SJSA1 (cell line): ENCODE measurements around the gene PTPRG. TPM values are rescaled to one million over a fixed set of nuclear protein-coding genes. Genes with fewer than 3 reads are reported as not detected.

ENCODE experiments used
- DNase-seq, 2 experiments: peaks; one replicate each; pipeline ENCODE4 v3.0.0-alpha.2; 2015 to 2020; ENCODE audit warnings: low spot score in 2 of 2, low read depth in 1 of 2
- H3K27ac ChIP-seq: fragments of 250-450 bp; sonication (Bioruptor Pico); 2 replicates; pipeline ENCODE4 v1.5.1; 2020; ENCODE audit warnings: mild to moderate bottlenecking, moderate library complexity
- H3K27me3 ChIP-seq: fragments of 250-450 bp; sonication (Bioruptor Pico); replicated peaks from 2 replicates; pipeline ENCODE4 v1.5.1; 2020; ENCODE audit warnings: mild to moderate bottlenecking, moderate library complexity
- H3K36me3 ChIP-seq: fragments of 250-450 bp; sonication (Bioruptor Pico); 2 replicates; pipeline ENCODE4 v1.5.1; 2020; ENCODE audit warnings: mild to moderate bottlenecking
- H3K4me1 ChIP-seq: fragments of 250-450 bp; sonication (Bioruptor Pico); replicated peaks from 2 replicates; pipeline ENCODE4 v1.6.1; 2021; ENCODE audit warnings: mild to moderate bottlenecking
- H3K4me3 ChIP-seq: fragments of 250-450 bp; sonication (Bioruptor Pico); 2 replicates; pipeline ENCODE4 v1.5.1; 2020; ENCODE audit warnings: mild to moderate bottlenecking
- H3K9me3 ChIP-seq: fragments of 250-450 bp; sonication (Bioruptor Pico); replicated peaks from 2 replicates; pipeline ENCODE4 v1.5.1; 2020; ENCODE audit warnings: mild to moderate bottlenecking
- total RNA-seq: library from RNA; depleted of rRNA; stranded (reverse); fragments of >200 nt; shearing (Covaris generic); gene quantifications from 2 replicates; pipeline ENCODE4 v1.2.3, GENCODE V29; 2014

The PTPRG gene
- total RNA-seq, 1 experiment from 2014 or later, result 18.5 TPM

DNA sequence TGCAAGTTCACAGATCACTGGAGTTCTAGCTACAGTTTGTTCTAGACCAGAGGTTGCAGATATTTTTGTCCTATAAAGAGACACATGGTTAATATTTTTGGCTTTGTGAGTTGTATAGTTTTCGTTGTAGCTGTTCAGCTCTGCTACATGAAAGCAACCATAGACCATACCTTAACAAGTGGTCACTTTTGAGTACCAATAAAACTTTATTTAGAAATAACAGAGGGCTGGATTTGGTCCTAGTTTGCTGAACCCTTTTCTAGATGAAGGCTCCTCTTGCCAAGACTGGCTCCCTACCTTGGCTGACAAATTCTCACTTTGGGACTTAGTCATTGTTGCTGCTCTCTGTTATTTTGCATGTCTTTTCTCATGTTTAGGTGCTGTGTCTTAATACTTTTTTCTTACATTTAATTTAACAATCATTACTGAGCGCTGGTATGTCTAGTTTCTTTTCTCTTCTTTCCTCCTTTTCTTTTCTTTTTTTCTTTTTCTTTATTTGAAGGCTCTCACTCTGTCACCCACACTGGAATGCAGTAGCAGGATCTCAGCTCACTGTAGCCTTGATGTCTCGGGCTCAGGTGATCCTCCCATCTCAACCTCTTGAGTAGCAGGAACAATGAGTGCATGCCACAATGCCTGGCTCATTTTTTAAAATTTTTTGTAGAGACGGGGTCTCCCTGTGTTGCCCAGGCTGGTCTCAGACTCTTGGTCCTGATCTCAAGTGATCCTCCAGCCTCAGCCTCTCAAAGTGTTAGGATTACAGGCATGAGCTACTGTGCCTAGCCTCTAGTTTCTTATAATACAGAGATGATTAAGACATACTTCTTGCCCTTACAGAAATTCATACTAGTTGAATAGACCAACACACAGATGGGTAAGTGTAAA, 227.5 kb downstream of the PTPRG start:
- no peak overlapping the region for H3K27ac ChIP-seq
- no peaks in the 10 kb centered on the region for H3K36me3 ChIP-seq
- no peaks in the 10 kb centered on the region for H3K4me1 ChIP-seq
- H3K9me3 ChIP-seq, result no peaks in the 10 kb centered on the region
- no peaks in the 10 kb centered on the region for H3K27me3 ChIP-seq
- no peak for DNase-seq
- H3K4me3 ChIP-seq, result no peak overlapping the region

DNA sequence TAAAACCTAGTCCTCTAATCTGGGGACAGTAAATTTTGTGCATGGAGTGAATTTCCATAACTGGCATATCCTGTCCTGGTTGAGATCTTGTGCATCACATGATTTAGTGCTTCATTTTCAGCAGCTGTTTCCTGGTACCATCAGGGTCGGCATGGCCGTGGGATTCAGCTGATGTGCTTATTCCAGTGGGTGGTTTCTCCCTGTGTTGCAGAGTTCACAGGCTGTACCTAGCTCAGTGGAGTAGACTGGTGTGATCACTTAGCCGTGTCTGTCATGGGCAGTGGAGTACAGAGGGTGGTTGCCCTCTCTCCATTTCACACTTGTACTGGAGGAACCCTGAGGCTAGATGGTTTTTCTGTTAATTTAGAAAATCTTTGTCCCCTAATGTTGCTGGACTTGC, 228.5 kb downstream of the PTPRG start:
- Histone ChIP-seq H3K27me3 (no peaks in the 10 kb centered on the region), H3K4me3 (no peak overlapping the region), H3K36me3 (no peaks in the 10 kb centered on the region), H3K9me3 (no peaks in the 10 kb centered on the region), H3K27ac (no peak overlapping the region), H3K4me1 (no peaks in the 10 kb centered on the region)
- DNase-seq, result no peak

DNA sequence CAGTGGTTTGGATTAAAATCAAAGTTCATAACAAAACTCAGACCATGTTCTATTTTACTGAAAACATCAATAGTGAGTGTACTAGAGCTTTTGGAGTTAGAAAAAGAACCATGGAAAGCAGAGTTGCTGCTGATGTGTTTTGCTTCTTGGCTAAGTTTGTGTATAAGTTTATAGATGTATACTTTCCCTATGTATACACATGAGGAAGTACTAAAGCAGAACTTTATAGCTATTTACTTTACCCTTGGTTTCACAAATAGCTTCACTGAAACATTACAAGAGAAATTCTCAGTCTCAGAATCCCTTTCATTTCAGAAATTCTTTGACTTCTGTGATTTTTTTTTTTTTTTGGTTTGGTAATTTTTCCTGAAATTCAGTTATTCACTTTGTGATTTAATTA, 229.0 kb downstream of the PTPRG start:
- no peak for DNase-seq
- H3K4me3 ChIP-seq, result no peak overlapping the region
- H3K4me1 ChIP-seq, result no peaks in the 10 kb centered on the region
- no peaks in the 10 kb centered on the region for H3K9me3 ChIP-seq
- no peaks in the 10 kb centered on the region for H3K27me3 ChIP-seq
- H3K36me3 ChIP-seq, result no peaks in the 10 kb centered on the region
- H3K27ac ChIP-seq, result no peak overlapping the region

DNA sequence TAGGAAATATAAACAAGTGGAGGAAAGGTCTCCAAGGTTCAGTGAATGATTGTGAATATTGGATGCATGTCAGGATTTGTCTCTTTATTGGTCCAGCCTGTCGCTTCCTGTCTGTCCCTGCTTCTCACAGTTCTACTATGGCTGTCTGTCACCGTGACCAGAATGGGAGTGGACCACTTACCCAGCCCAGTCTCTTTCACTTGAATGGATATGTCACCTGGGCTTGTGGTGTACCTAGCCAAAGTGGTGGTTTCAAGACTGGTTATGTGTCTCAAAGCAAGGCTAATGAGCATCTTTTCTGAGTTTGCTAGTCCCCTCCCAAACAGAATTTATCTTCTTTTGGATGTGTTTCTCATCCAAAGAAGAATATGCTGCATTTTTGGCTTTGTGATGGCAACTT, 231.7 kb downstream of the PTPRG start:
- Histone ChIP-seq H3K9me3 (no peaks in the 10 kb centered on the region), H3K36me3 (no peaks in the 10 kb centered on the region), H3K27ac (no peak overlapping the region), H3K27me3 (no peaks in the 10 kb centered on the region), H3K4me3 (no peak overlapping the region), H3K4me1 (no peaks in the 10 kb centered on the region)
- DNase-seq, result no peak

DNA sequence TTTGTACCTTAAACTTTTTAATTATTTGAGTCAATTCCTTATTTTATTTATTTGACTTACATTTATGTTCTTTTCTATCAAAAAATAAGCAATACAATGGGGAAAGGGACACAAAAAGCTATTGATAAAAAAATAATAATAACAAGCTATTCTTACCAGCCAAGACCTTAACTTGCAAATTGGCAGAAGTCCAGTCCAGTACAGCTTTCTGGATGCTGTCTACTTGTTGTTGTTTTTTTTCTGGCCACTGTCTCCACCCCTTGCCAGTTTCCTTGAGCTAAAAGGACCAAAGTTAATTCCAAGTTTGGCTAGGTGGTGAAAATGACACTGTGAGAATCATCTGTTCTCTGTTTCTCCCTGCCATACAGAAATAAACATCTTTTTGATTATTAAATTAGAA, 232.2 kb downstream of the PTPRG start:
- Histone ChIP-seq H3K4me3 (no peak overlapping the region), H3K36me3 (no peaks in the 10 kb centered on the region), H3K4me1 (no peaks in the 10 kb centered on the region), H3K27ac (no peak overlapping the region), H3K9me3 (no peaks in the 10 kb centered on the region), H3K27me3 (no peaks in the 10 kb centered on the region)
- no peak for DNase-seq

DNA sequence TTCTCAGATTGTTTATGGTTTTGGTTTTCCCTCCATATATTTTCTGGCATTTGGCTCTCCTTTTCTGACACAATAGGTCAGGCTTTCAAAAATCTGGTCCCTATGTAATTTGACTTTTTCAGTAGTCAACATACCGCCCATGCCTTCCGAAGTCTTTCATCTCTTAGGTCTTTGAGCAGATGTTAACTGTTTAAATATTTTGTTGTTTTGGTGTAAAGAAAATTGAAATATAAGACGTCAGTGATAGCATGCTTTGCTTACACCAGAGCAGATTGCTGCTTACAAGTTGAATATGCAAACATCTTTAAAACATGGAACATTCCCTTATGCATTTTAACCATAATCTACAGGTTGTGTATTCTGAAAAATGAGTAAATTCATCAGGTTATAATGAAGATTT, 233.0 kb downstream of the PTPRG start:
- Histone ChIP-seq H3K27ac (no peak overlapping the region), H3K27me3 (no peaks in the 10 kb centered on the region), H3K36me3 (no peaks in the 10 kb centered on the region), H3K4me1 (no peaks in the 10 kb centered on the region), H3K4me3 (no peak overlapping the region), H3K9me3 (no peaks in the 10 kb centered on the region)
- DNase-seq, result no peak

DNA sequence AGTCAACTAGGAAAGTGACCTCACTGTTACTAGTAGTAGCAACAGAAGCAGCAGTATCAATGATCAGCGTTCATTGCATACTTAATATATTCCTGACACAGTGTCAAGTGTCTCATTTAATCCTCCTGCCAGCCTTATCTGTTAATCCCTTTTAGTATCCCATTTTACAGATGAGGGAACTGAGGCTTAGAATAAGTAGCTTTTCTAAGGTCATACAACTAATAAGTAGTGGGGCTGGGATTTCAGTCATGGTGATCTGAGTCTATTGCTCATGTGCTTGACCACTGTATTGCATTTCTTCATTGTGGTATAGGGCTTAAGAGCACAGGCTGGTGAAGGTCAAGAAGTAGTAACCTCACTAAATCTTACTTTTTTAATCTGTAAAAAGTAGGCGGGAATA, 233.6 kb downstream of the PTPRG start:
- H3K4me3 ChIP-seq, result no peak overlapping the region
- no peaks in the 10 kb centered on the region for H3K27me3 ChIP-seq
- no peak for DNase-seq
- H3K9me3 ChIP-seq, result no peaks in the 10 kb centered on the region
- H3K27ac ChIP-seq, result no peak overlapping the region
- H3K4me1 ChIP-seq, result no peaks in the 10 kb centered on the region
- H3K36me3 ChIP-seq, result no peaks in the 10 kb centered on the region

DNA sequence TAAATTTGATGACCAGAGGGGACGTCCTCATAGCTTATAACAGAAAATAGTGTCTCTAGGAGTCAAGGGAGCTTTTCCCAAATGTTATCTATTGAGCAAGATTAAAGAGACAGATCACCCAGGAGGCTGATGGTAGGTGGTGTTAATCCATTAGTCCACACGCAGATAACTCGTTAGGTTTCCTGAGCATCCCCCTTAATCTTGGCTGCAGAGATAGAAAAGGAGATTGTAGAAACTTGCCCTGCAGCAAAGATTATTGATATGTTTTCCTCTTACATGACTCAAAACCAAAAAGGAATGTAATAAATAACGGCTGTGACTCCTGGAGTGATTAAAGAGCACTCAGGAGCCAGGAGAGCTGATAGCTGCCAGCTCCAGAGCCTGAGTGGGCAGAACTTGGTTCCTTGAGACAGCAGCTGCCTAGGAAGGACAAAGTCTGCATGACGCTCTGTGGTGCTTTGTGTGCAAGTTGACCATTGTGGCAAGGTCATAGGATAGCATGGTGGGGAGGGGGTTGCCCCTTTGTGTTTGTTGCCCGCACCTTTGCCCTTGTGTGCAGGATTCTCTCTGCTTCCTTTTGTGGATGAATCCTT, 234.8 kb downstream of the PTPRG start:
- H3K36me3 ChIP-seq, result no peaks in the 10 kb centered on the region
- H3K27me3 ChIP-seq, result no peaks in the 10 kb centered on the region
- H3K4me1 ChIP-seq, result no peaks in the 10 kb centered on the region
- H3K4me3 ChIP-seq, result no peak overlapping the region
- H3K27ac ChIP-seq, result no peak overlapping the region
- H3K9me3 ChIP-seq, result no peaks in the 10 kb centered on the region
- no peak for DNase-seq

DNA sequence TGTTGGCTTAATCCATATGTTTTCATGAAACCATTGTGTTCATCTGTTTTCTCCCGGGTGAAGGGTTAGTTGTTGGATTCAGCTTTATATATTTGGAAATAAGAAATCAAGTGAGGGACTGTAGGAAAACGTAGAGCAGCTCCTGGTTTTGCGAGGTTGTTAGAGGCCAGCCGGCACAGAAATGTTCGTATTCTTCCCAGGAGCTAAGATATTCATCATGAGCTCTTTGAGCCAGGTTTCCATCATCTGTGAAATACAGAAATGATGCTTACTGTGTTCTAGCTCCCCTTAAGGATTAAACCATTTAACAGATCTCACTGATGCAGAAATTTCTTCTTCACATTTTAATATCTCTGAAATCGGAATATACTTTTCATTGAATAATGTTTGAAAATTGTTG, 235.5 kb downstream of the PTPRG start:
- no peak for DNase-seq
- Histone ChIP-seq H3K4me1 (no peaks in the 10 kb centered on the region), H3K9me3 (no peaks in the 10 kb centered on the region), H3K4me3 (no peak overlapping the region), H3K27me3 (no peaks in the 10 kb centered on the region), H3K27ac (no peak overlapping the region), H3K36me3 (no peaks in the 10 kb centered on the region)

DNA sequence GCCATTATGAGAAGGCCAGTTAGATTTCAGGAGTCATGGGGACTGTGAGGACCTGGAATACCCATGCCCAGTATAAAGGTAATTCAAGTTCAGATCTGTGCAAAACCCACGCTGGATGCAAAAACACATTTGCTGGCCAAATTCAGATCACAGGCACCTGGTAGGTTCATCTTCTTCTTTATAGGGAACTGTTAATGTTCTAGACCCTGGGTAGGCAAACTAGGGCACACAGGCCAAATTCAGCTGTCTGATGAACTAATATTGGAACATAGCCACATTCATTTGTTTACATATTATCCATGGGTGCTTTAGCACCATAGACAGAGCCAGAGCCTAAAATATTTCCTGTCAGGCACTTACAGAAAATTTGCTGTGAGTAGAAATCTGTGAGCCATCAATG, 241.4 kb downstream of the PTPRG start:
- H3K27ac ChIP-seq, result no peak overlapping the region
- no peaks in the 10 kb centered on the region for H3K4me1 ChIP-seq
- H3K4me3 ChIP-seq, result no peak overlapping the region
- no peak for DNase-seq
- no peaks in the 10 kb centered on the region for H3K36me3 ChIP-seq
- H3K27me3 ChIP-seq, result no peaks in the 10 kb centered on the region
- no peaks in the 10 kb centered on the region for H3K9me3 ChIP-seq

DNA sequence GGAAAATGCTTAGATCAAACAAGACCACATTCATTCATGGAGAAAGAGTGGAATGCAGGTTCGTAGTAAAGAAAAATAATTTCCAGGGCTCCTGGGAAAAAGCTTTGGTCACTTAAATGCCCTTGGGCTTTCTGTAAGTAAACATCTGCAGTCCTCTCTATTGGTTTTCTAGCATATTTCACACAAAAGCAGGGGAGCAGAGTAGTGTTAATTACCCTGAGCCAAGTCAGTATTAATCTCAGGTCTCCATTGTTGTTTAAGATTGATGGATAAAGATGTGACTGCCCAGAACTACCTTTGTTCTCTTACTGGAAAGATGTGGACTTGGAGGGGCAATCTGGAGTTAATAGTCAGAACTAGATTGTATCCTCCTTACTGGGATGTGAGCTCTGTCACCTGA, 242.6 kb downstream of the PTPRG start:
- no peaks in the 10 kb centered on the region for H3K36me3 ChIP-seq
- H3K4me3 ChIP-seq, result no peak overlapping the region
- H3K27me3 ChIP-seq, result no peaks in the 10 kb centered on the region
- H3K4me1 ChIP-seq, result no peaks in the 10 kb centered on the region
- H3K9me3 ChIP-seq, result no peaks in the 10 kb centered on the region
- no peak for DNase-seq
- no peak overlapping the region for H3K27ac ChIP-seq

DNA sequence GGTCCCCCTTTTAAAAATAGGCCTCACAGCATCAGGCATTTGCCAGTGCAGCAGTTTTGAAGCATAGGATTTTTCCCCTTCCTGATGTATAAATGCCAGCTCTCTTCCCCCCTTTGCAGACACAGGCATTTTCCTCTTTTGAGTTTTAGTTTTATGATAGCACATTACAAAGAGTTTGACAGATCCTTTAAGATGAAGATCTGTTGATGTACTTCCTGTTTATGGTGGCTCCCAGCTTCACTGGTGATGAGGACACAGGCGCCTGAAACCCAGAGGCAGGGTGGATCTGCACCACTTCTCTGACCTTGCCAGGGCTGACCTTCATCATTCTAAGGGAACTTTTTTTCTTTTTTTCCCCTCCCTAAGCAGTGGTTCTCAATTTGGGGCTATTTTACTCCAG, 243.4 kb downstream of the PTPRG start:
- Histone ChIP-seq H3K4me1 (no peaks in the 10 kb centered on the region), H3K27me3 (no peaks in the 10 kb centered on the region), H3K27ac (no peak overlapping the region), H3K4me3 (no peak overlapping the region), H3K36me3 (no peaks in the 10 kb centered on the region), H3K9me3 (no peaks in the 10 kb centered on the region)
- no peak for DNase-seq

DNA sequence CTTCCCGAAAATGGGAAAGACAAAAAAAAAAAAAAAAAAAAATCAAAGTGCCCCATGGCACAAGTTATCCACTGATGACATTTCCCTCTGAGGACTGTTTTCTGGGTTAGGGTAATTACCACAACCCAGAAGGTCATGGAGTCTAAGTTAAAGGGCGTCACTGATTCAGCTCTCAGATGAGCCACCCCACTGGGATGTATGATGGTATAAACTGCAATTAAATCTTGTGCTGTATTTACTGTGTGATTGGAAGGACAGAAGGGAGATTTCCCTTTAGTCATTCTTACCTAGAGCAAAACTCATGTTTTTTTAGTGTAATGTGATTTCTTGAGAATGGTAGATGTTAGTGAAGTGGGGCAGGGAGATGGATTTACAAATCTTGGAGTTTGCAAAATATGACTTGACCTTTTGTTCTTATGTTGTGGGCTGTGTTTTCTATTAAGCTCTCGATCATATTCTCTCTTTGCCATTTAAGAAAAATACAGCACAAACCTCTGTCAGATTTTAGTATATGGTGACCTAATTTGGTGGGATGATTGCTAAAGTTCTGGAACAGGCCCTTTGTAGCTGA, 244.2 kb downstream of the PTPRG start:
- Histone ChIP-seq H3K27ac (no peak overlapping the region), H3K27me3 (no peaks in the 10 kb centered on the region), H3K4me1 (no peaks in the 10 kb centered on the region), H3K9me3 (no peaks in the 10 kb centered on the region), H3K36me3 (no peaks in the 10 kb centered on the region), H3K4me3 (no peak overlapping the region)
- no peak for DNase-seq

DNA sequence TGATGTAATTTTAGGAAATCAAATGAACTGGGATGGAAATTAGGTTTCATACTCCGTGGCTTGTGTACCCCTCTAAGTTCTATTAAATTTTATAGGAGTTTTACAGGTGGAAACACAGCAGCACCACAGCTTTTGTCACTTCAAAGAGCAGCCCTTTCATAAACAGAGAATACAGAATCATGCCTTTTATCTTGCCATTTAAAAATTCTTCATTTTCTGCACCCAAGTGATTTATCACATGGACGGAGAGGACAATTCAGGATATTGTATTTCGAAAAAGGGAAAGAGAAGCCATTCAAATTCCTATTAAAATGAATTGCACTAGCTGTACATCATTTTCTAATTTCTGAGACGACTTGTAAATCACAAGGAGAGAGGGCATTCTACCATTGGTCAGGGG, 245.4 kb downstream of the PTPRG start:
- Histone ChIP-seq H3K4me1 (no peaks in the 10 kb centered on the region), H3K9me3 (no peaks in the 10 kb centered on the region), H3K36me3 (no peaks in the 10 kb centered on the region), H3K27ac (no peak overlapping the region), H3K4me3 (no peak overlapping the region), H3K27me3 (no peaks in the 10 kb centered on the region)
- no peak for DNase-seq
